SU-DHL-6 (cell line): ENCODE measurements around the gene HSPA12A.

Experiments
- H2AFZ ChIP-seq: fragments of 200-600 bp; sonication (generic); 2 replicates; pipeline ENCODE4 v1.6.1; 2014; ENCODE audit warnings: low read depth, mild to moderate bottlenecking, moderate library complexity, mixed read lengths, antibody characterized with exemption, low read length; ENCODE audit not compliant: severe bottlenecking
- H3F3A ChIP-seq: fragments of 200-600 bp; shearing (Covaris generic); 2 replicates; pipeline ENCODE4 v1.6.0; 2016; ENCODE audit warnings: antibody characterized with exemption, mild to moderate bottlenecking; ENCODE audit not compliant: insufficient read depth
- H3K27ac ChIP-seq: fragments of 200-600 bp; sonication (generic); 2 replicates; pipeline ENCODE4 v1.5.1; 2016; ENCODE audit warnings: low read depth, mild to moderate bottlenecking, low read length, moderate library complexity, mixed read lengths
- H3K27me3 ChIP-seq: fragments of 200-600 bp; sonication (generic), shearing (Covaris generic); 2 replicates; pipeline ENCODE4 v1.6.0; 2014; ENCODE audit warnings: mild to moderate bottlenecking, low read length
- H3K36me3 ChIP-seq: fragments of 200-600 bp; sonication (generic); 2 replicates; pipeline ENCODE4 v1.6.1; 2014; ENCODE audit warnings: mild to moderate bottlenecking, low read length, mixed read lengths
- H3K4me2 ChIP-seq: fragments of 300-600, 200-600 bp; shearing (Covaris generic), sonication (generic); 2 replicates; pipeline ENCODE4 v1.6.0; 2014; ENCODE audit warnings: low read length, low read depth, mild to moderate bottlenecking; ENCODE audit not compliant: poor library complexity, severe bottlenecking
- H3K4me3 ChIP-seq: fragments of 200-600 bp; sonication (generic); 2 replicates; pipeline ENCODE4 v1.5.1; 2014; ENCODE audit warnings: antibody characterized with exemption, low read length, mild to moderate bottlenecking, mixed read lengths; ENCODE audit not compliant: insufficient read depth, poor library complexity, severe bottlenecking
- H3K79me2 ChIP-seq: fragments of 200-600 bp; sonication (generic); 2 replicates; pipeline ENCODE4 v1.6.1; 2014; ENCODE audit warnings: mild to moderate bottlenecking, low read length, moderate library complexity; ENCODE audit not compliant: insufficient read depth
- H3K9ac ChIP-seq: fragments of 200-600 bp; sonication (generic); 2 replicates; pipeline ENCODE4 v1.7.0; 2014; ENCODE audit warnings: mild to moderate bottlenecking, low read length
- H3K9me2 ChIP-seq: fragments of 200-600 bp; sonication (generic); replicated peaks from 2 replicates; pipeline ENCODE4 v1.6.1; 2014; ENCODE audit warnings: low read length; ENCODE audit not compliant: insufficient read depth
- H3K9me3 ChIP-seq: fragments of 200-600 bp; sonication (generic); 2 replicates; pipeline ENCODE4 v1.6.1; 2014; ENCODE audit warnings: low read length, mixed read lengths; ENCODE audit not compliant: insufficient read depth
- H4K20me1 ChIP-seq: fragments of 200-600 bp; sonication (generic); 2 replicates; pipeline ENCODE4 v1.6.1; 2014; ENCODE audit warnings: low read depth, mild to moderate bottlenecking, antibody characterized with exemption, low read length, moderate library complexity, mixed read lengths
- CTCF ChIP-seq: fragments of 200-600 bp; sonication (generic); IDR thresholded peaks from one replicate; pipeline ENCODE4 v1.5.1; 2017; ENCODE audit warnings: antibody characterized with exemption, mild to moderate bottlenecking, low read length, moderate library complexity; ENCODE audit not compliant: insufficient read depth, poor library complexity, severe bottlenecking
- EZH2phosphoT487 ChIP-seq: fragments of 200-600 bp; sonication (generic), shearing (Covaris generic); conservative IDR thresholded peaks from 2 replicates; pipeline ENCODE4 v1.6.1; 2018; ENCODE audit warnings: mild to moderate bottlenecking, antibody characterized with exemption, low read length, moderate library complexity, mixed read lengths

HSPA12A gene

GRCh38 chr10:116670706-116671105, 71.7 kb downstream of the HSPA12A start:
- no peaks in the 10 kb centered on the region for H3K27me3 ChIP-seq
- H3K4me3 ChIP-seq: no peak overlapping the region
- no peaks in the 10 kb centered on the region for H3K79me2 ChIP-seq
- H3K4me2 ChIP-seq: no peak overlapping the region
- no peaks in the 10 kb centered on the region for H3K36me3 ChIP-seq
- TF ChIP-seq EZH2phosphoT487 (no peak), CTCF (no peak)
- H3K9me3 ChIP-seq: no peaks in the 10 kb centered on the region
- no peaks in the 10 kb centered on the region for H3K9me2 ChIP-seq
- no peak overlapping the region for H3K9ac ChIP-seq
- no peaks in the 10 kb centered on the region for H4K20me1 ChIP-seq
- no peak overlapping the region for H2AFZ ChIP-seq
- H3K27ac ChIP-seq: no peak overlapping the region
- H3F3A ChIP-seq: no peaks in the 10 kb centered on the region

- Histone ChIP-seq H3K27ac (no peak overlapping the region), H3K4me3 (no peak overlapping the region), H3K4me2 (no peak overlapping the region)
Observed at GRCh38 chr10:116669832-116670644, 72.3 kb downstream of the HSPA12A start.

GRCh38 chr10:116669080-116669479, 73.3 kb downstream of the HSPA12A start:
- Histone ChIP-seq H3K9ac (no peak overlapping the region), H3K4me2 (no peak overlapping the region), H3K36me3 (no peaks in the 10 kb centered on the region), H2AFZ (no peak overlapping the region), H3F3A (no peaks in the 10 kb centered on the region), H3K27me3 (no peaks in the 10 kb centered on the region), H3K9me3 (no peaks in the 10 kb centered on the region), H4K20me1 (no peaks in the 10 kb centered on the region), H3K9me2 (no peaks in the 10 kb centered on the region), H3K79me2 (no peaks in the 10 kb centered on the region), H3K27ac (no peak overlapping the region), H3K4me3 (no peak overlapping the region)
- TF ChIP-seq CTCF (no peak), EZH2phosphoT487 (no peak)

More at GRCh38 chr10:116669832-116670644, 72.3 kb downstream of the HSPA12A start:
- Histone ChIP-seq H3K9me3 (no peaks in the 10 kb centered on the region), H2AFZ (no peak overlapping the region), H3K36me3 (no peaks in the 10 kb centered on the region), H3F3A (no peaks in the 10 kb centered on the region), H3K79me2 (no peaks in the 10 kb centered on the region), H4K20me1 (no peaks in the 10 kb centered on the region), H3K9ac (no peak overlapping the region), H3K9me2 (no peaks in the 10 kb centered on the region), H3K27me3 (no peaks in the 10 kb centered on the region)
- no peak for TF ChIP-seq EZH2phosphoT487
- no peak for TF ChIP-seq CTCF
